GM10266 (cell line): Measurements from ENCODE around the gene CLIC5.

Experiments
- DNase-seq: peaks from one replicate; pipeline ENCODE4 v3.0.0; 2012; ENCODE audit errors: extremely low spot score
- TF ChIP-seq, protein P1 (sequence below): IDR thresholded peaks from 2 replicates; pipeline ENCODE4 v1.5.1; 2012; ENCODE audit warnings: mild to moderate bottlenecking, low read depth; ENCODE audit not compliant: control insufficient read depth, insufficient read depth; ENCODE audit errors: missing control alignments

The CLIC5 gene

DNA sequence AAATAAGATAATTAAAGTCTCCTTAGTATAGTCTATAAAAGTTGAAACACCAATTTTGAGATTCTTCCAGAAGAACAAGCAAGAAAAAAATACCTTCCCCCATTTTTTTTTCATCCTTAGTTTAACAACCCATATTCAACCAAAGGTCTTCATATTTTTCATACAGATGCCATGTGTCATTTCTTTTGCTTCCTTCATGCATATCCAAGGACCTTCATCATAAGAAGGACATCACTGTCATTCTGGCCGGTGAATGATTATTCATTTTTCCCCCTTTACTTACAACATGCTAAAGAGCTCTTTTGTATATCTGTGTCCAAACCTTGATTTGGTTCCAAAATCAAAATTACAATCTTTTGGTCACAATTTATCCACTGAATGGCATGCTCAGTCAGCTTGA, 21.3 kb upstream of the CLIC5 start:
- no peak for DNase-seq
- TF ChIP-seq, protein P1, sequence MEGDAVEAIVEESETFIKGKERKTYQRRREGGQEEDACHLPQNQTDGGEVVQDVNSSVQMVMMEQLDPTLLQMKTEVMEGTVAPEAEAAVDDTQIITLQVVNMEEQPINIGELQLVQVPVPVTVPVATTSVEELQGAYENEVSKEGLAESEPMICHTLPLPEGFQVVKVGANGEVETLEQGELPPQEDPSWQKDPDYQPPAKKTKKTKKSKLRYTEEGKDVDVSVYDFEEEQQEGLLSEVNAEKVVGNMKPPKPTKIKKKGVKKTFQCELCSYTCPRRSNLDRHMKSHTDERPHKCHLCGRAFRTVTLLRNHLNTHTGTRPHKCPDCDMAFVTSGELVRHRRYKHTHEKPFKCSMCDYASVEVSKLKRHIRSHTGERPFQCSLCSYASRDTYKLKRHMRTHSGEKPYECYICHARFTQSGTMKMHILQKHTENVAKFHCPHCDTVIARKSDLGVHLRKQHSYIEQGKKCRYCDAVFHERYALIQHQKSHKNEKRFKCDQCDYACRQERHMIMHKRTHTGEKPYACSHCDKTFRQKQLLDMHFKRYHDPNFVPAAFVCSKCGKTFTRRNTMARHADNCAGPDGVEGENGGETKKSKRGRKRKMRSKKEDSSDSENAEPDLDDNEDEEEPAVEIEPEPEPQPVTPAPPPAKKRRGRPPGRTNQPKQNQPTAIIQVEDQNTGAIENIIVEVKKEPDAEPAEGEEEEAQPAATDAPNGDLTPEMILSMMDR = no peak

DNA sequence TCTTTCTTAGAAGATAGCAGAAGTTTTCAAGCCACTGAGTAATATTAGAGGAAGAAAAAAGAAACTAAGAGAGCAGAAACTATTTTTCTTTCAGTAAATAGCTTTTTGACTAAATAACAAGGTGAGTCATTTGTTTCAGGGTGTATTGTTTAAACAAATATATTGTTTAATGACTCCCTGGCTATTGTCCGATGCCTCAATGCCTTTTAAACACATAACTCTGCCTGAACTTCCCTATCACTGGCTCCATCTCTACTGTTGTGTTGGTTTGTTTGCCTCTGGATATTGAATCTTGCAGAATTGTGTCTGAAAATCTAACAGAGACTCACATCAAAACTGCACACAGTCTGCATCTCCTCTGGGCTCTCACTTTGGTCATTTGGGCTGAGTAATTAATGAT, 19.6 kb upstream of the CLIC5 start:
- no peak for DNase-seq
- TF ChIP-seq, protein P1 = no peak

DNA sequence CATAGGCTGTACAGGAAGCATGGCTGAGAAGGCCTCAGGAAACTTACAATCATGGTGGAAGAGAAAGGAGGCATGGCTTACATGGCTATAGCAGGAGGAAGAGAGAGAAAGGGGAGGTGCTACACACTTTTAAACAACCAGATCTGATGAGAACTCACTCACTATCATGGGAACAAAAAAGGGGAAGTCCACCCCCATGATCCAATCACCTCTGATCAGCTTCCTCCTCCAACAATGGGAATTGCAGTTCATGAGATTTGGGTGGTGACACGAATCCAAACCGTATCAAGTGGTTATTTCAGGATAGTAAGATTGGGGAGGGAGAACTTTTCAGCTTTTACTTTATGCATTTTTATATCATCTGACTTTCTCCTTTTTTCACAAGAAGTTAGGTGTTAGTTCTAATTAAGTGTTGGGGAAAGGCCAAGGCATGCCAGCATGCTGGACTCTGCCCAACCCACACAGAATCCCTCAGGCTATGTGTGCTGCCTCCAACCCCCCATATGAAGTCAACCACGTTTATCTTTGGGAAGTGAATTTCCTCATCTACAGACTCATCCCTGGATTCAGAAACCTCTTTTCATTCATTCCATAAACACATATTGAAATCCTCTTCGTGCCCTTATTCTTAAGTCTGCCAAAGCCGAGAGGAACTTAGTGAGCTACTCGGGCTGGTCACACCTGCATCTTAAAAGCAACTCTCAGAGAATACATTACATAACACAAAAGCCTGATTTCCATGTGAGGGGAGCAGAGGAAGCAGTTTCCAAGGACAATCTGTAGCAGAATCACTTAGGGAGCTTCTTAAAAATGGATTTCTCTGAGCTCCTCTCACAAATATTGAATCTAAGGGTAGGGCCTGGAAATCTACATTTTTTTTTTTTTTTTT, 16.7 kb upstream of the CLIC5 start:
- TF ChIP-seq, protein P1 = no peak
- no peak for DNase-seq

DNA sequence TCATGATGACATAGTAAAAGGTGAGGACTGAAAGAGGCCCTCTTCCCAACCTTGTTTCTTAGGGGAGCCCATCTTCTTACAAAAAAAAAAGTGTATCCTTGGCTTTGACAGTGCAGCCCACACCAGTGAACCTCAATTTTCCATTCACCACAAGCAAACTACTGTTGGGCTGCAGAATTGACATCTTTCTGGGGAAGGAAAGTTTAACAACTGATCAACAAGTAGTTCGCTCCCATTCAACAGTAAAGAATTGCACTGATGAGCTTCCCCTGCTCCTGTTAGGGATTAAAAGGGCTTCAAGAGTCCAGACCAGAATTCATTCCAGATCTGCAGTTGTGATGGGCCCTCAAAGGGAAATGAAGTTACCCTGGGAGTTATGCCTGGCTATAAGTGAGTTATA, 13.9 kb upstream of the CLIC5 start:
- no peak for DNase-seq
- TF ChIP-seq, protein P1 = no peak

DNA sequence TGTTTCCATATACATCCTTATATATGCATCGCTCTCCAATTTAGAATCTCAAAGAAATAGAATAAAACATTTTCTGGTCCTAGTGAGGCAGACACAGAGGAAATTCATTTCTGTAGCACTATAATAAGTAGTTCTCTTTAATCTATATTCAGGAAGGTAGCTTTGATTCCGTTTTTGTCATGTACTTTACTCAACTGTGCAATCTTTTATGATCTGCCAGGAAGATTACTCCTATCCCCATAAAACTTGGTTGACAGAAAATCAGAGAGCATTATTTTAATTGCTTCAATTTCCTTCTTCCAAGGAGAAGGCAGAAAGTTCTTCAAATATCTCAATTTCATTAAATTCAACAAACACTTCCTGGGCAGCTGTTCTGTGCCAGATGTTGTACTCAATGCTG, 10.6 kb upstream of the CLIC5 start:
- TF ChIP-seq, protein P1 = no peak
- DNase-seq = no peak

DNA sequence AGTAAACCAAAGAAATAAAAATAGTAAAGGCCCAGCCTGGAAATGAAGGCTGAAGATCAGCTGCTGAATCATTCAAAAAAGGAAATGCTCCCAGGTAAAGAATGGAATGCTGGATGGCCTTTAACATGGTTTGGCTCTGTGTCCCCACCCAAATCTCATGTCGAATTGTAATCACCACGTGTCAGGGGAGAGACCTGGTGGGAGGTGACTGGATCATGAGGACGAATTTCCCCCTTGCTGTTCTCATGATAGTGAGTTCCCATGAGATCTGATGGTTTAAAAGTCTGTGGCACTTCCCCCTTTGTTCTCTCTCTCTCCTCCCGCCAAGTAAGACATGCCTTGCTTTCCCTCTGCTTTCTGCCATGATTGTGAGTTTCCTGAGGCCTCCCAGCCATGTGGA, 9.9 kb upstream of the CLIC5 start:
- TF ChIP-seq, protein P1 = no peak

DNA sequence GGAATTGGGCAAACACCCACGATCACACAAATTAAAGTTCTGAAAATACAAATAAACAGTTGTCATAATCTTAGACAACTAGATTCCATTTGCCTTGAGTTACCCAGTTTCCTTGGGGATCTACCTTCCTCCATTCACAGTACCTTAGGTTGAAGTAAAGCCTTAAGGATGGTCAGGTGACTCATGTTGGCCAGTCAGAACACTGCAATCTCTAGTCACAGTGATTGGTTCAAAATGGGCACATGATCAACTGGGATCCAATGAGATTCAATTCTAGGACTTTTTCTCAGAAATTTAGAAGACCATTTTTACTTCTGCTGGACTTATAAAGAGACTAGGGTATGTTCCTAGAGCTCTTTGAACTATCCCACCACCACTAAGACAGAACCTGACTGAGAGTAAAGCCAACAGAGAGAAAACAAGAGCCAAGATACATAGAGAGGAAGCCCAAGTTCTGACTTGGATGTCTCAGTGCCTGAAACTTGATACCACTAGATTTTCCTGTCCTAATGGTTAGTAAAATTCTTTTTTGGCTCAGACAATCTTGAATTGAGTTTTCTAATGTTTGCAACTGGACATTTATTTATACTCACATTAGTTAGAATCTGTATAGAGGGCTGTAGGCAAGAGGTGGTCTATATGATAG, 8.6 kb upstream of the CLIC5 start:
- DNase-seq = no peak
- TF ChIP-seq, protein P1 = no peak

More for the DNA sequence above, 9.9 kb upstream of the CLIC5 start:
- no peak for DNase-seq
